Esophagus squamous epithelium (tissue), 4 donors: ENCODE measurements around the gene PRRX1.

Source experiments
- POLR2A ChIP-seq, 4 donors: fragments of 450-650 bp; IDR thresholded peaks; one replicate each; pipeline ENCODE4 v1.6.1; 2017; ENCODE audit warnings: antibody characterized with exemption in 4 of 4, mild to moderate bottlenecking in 4 of 4, moderate library complexity in 3 of 4
- TF ChIP-seq, protein P1 (sequence below), 6 experiments: fragments of 450-650 bp in 4 of 6; fragments of 200-600 bp in 2 of 6; sonication (generic) in 2 of 6; IDR thresholded peaks; one replicate each; pipeline ENCODE4 v1.5.1; 2016 to 2019; ENCODE audit warnings: antibody characterized with exemption in 6 of 6, mild to moderate bottlenecking in 4 of 6, moderate library complexity in 4 of 6

- TF ChIP-seq, protein P1, sequence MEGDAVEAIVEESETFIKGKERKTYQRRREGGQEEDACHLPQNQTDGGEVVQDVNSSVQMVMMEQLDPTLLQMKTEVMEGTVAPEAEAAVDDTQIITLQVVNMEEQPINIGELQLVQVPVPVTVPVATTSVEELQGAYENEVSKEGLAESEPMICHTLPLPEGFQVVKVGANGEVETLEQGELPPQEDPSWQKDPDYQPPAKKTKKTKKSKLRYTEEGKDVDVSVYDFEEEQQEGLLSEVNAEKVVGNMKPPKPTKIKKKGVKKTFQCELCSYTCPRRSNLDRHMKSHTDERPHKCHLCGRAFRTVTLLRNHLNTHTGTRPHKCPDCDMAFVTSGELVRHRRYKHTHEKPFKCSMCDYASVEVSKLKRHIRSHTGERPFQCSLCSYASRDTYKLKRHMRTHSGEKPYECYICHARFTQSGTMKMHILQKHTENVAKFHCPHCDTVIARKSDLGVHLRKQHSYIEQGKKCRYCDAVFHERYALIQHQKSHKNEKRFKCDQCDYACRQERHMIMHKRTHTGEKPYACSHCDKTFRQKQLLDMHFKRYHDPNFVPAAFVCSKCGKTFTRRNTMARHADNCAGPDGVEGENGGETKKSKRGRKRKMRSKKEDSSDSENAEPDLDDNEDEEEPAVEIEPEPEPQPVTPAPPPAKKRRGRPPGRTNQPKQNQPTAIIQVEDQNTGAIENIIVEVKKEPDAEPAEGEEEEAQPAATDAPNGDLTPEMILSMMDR (IDR thresholded peaks at IDR 0.05) = peak in 4 of 6 experiments; percentile 35 to 62 (median 46)
- no peak for TF ChIP-seq POLR2A (IDR thresholded peaks at IDR 0.05)
These were observed 101.9 kb downstream of the PRRX1 start for GRCh38 chr1:170765712-170766330.
